ENCODE results near the gene ST8SIA6. TPM values are rescaled to one million over a fixed set of nuclear protein-coding genes. Genes with fewer than 3 reads are reported as not detected.
"Not testable (repeated sequence)": the region's sequence is repeated elsewhere in the genome, so short reads cannot be mapped to it uniquely, and the experiment has no call there.

Gene ST8SIA6
- total RNA-seq, 2 donors from 2014 or later: 0.33 to 1.1 TPM

DNA sequence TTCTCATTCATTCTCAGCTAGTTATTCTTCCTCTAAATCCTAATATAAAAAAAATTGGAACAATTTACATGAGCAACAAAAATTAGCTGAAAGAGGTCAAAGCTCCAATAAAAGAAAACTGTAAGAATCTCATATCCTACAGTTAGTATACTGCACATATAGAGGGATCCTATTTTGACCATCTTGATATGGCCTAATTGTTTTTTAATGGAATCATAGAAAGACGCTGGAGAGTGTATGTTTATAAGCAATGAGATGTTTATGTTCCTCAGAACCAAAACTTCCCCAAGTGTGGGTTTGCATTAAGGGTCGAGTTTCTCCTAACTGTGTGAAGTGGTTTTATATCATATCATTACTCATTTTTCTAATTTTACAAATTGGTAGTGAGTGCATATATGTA, 123.9 kb downstream of the ST8SIA6 start:
- H3K9ac ChIP-seq (ENCODE audit: extremely low read depth, low read length, poor library complexity, severe bottlenecking): no peak overlapping the region
- no peaks in the 10 kb centered on the region for H3K27me3 Mint-ChIP-seq (ENCODE audit: insufficient read depth)
- no peak for TF ChIP-seq CTCF (conservative IDR thresholded peaks at IDR 0.05)
- no peaks in the 10 kb centered on the region for H3K36me3 Mint-ChIP-seq (ENCODE audit: low read depth)
- no peak overlapping the region for H3K4me3 ChIP-seq (ENCODE audit: low read length)
- no peaks in the 10 kb centered on the region for H3K4me1 ChIP-seq (ENCODE audit: control insufficient read depth, insufficient read depth, low read length)
- WGBS, 2 experiments (ENCODE audit: insufficient coverage in 1 of 2, insufficient read length in 1 of 2): 81 to 100% methylated on average over 1 of the region's 2 CpGs
- no peak for DNase-seq
- H3K4me1 Mint-ChIP-seq: no peaks in the 10 kb centered on the region
- no peaks in the 10 kb centered on the region for H3K9me3 ChIP-seq (ENCODE audit: control insufficient read depth, low read length)
- H3K27ac Mint-ChIP-seq: no peak overlapping the region
- H3K4me3 Mint-ChIP-seq: no peak overlapping the region
- no peaks in the 10 kb centered on the region for H3K27me3 ChIP-seq (ENCODE audit: control insufficient read depth, insufficient read depth, low read length, poor library complexity, severe bottlenecking)
- no peaks in the 10 kb centered on the region for H3K9me3 Mint-ChIP-seq
- no peak overlapping the region for H3K27ac ChIP-seq (ENCODE audit: low read depth, low read length)
- H3K36me3 ChIP-seq (ENCODE audit: control insufficient read depth, insufficient read depth, low read length): no peaks in the 10 kb centered on the region

- Mint-ChIP-seq H3K9me3 (no peaks in the 10 kb centered on the region), H3K27me3 (ENCODE audit: insufficient read depth) (no peaks in the 10 kb centered on the region), H3K36me3 (ENCODE audit: low read depth) (no peaks in the 10 kb centered on the region), H3K4me1 (no peaks in the 10 kb centered on the region), H3K27ac (no peak overlapping the region), H3K4me3 (no peak overlapping the region)
- DNase-seq: no peak
- H3K27me3 ChIP-seq (ENCODE audit: control insufficient read depth, insufficient read depth, low read length, poor library complexity, severe bottlenecking): no peaks in the 10 kb centered on the region
- no peak overlapping the region for H3K9ac ChIP-seq (ENCODE audit: extremely low read depth, low read length, poor library complexity, severe bottlenecking)
- H3K27ac ChIP-seq (ENCODE audit: low read depth, low read length): no peak overlapping the region
- TF ChIP-seq CTCF (conservative IDR thresholded peaks at IDR 0.05): peak; percentile 41
- H3K4me1 ChIP-seq (ENCODE audit: control insufficient read depth, insufficient read depth, low read length): no peaks in the 10 kb centered on the region
- no peak overlapping the region for H3K4me3 ChIP-seq (ENCODE audit: low read length)
- H3K36me3 ChIP-seq (ENCODE audit: control insufficient read depth, insufficient read depth, low read length): no peaks in the 10 kb centered on the region
- 86 to 91% methylated on average over 4 of the region's 4 CpGs for WGBS, 2 experiments (ENCODE audit: insufficient coverage in 1 of 2, insufficient read length in 1 of 2)
- H3K9me3 ChIP-seq (ENCODE audit: control insufficient read depth, low read length): no peaks in the 10 kb centered on the region
Measured at GRCh38 chr10:17326377-17326776, 128.0 kb downstream of the ST8SIA6 start.

- 83 to 93% methylated on average over 2 of the region's 3 CpGs for WGBS, 2 experiments (ENCODE audit: insufficient coverage in 1 of 2, insufficient read length in 1 of 2)
- H3K4me1 Mint-ChIP-seq; H3K9me3 ChIP-seq (ENCODE audit: control insufficient read depth, low read length): not testable (repeated sequence)
Measured at GRCh38 chr10:17321957-17322356, 132.4 kb downstream of the ST8SIA6 start.

GRCh38 chr10:17316488-17317170, 137.8 kb downstream of the ST8SIA6 start:
- Mint-ChIP-seq H3K9me3 (no peaks in the 10 kb centered on the region), H3K36me3 (ENCODE audit: low read depth) (no peaks in the 10 kb centered on the region), H3K27ac (no peak overlapping the region), H3K4me3 (no peak overlapping the region), H3K27me3 (ENCODE audit: insufficient read depth) (no peaks in the 10 kb centered on the region), H3K4me1 (no peaks in the 10 kb centered on the region)
- no peak overlapping the region for H3K27ac ChIP-seq (ENCODE audit: low read depth, low read length)
- H3K9me3 ChIP-seq (ENCODE audit: control insufficient read depth, low read length): no peaks in the 10 kb centered on the region
- WGBS, 2 experiments (ENCODE audit: insufficient coverage in 1 of 2, insufficient read length in 1 of 2): 100% methylated on average over 1 of the region's 1 CpG; no CpG with 5 or more reads in 1 of the 2 experiments
- H3K27me3 ChIP-seq (ENCODE audit: control insufficient read depth, insufficient read depth, low read length, poor library complexity, severe bottlenecking): no peaks in the 10 kb centered on the region
- H3K4me1 ChIP-seq (ENCODE audit: control insufficient read depth, insufficient read depth, low read length): no peaks in the 10 kb centered on the region
- H3K9ac ChIP-seq (ENCODE audit: extremely low read depth, low read length, poor library complexity, severe bottlenecking): no peak overlapping the region
- no peak for TF ChIP-seq CTCF (conservative IDR thresholded peaks at IDR 0.05)
- H3K4me3 ChIP-seq (ENCODE audit: low read length): no peak overlapping the region
- no peaks in the 10 kb centered on the region for H3K36me3 ChIP-seq (ENCODE audit: control insufficient read depth, insufficient read depth, low read length)
- no peak for DNase-seq

More at GRCh38 chr10:17321957-17322356, 132.4 kb downstream of the ST8SIA6 start:
- H3K27ac ChIP-seq (ENCODE audit: low read depth, low read length); H3K9me3 Mint-ChIP-seq; H3K9ac ChIP-seq (ENCODE audit: extremely low read depth, low read length, poor library complexity, severe bottlenecking); H3K36me3 ChIP-seq (ENCODE audit: control insufficient read depth, insufficient read depth, low read length); H3K36me3 Mint-ChIP-seq (ENCODE audit: low read depth); H3K4me3 Mint-ChIP-seq; H3K4me3 ChIP-seq (ENCODE audit: low read length); H3K27me3 ChIP-seq (ENCODE audit: control insufficient read depth, insufficient read depth, low read length, poor library complexity, severe bottlenecking); H3K27ac Mint-ChIP-seq; H3K4me1 ChIP-seq (ENCODE audit: control insufficient read depth, insufficient read depth, low read length); H3K27me3 Mint-ChIP-seq (ENCODE audit: insufficient read depth); DNase-seq: not testable (repeated sequence)
